HCT116 (cell line): Measurements from ENCODE around the gene THRB. TPM values are rescaled to one million over a fixed set of nuclear protein-coding genes. Genes with fewer than 3 reads are reported as not detected.

Experiments used
- ATAC-seq: fragments of 200-7000 bp; cut with Tn5 transposase; 2 replicates; pipeline ENCODE4 v1.9.1; 2020; ENCODE audit warnings: mild to moderate bottlenecking, moderate library complexity
- BruUV-seq: library from RNA; stranded (reverse); fragments of 400-500 nt; replicated peaks from 2 replicates; lab custom pipeline; 2021; lab: Mats Ljungman, UMichigan
- CTCF ChIA-PET: fragments of 300-600 bp; sonication (Branson Sonifier 250); formaldehyde crosslinking; loops from one replicate; lab custom pipeline; 2021; ENCODE audit warnings: antibody characterized with exemption; lab: Charles Lee
- POLR2A ChIA-PET: fragments of 300-600, 350-600 bp; sonication (Branson Sonifier 250); formaldehyde crosslinking; loops from one replicate; lab custom pipeline; 2021; ENCODE audit warnings: antibody characterized with exemption; lab: Charles Lee
- RAD21 ChIA-PET, 2 experiments: fragments of 300-600 bp; sonication (Branson Sonifier 250); formaldehyde crosslinking; loops; one replicate each; lab custom pipeline; 2023; ENCODE audit warnings: low total read pairs in 2 of 2; ENCODE audit not compliant: uncharacterized antibody in 2 of 2, unreplicated experiment in 2 of 2, low non-redundant PET in 1 of 2; lab: Charles Lee
- DNase-seq: peaks from one replicate; pipeline ENCODE4 v3.0.0-alpha.2; 2010; ENCODE audit warnings: low read depth, low spot score
- H2AFZ ChIP-seq: fragments of 200-600 bp; shearing (Covaris generic), sonication (generic); 2 replicates; pipeline ENCODE4 v1.6.1; 2017; ENCODE audit warnings: low read depth, mixed run types, mixed read lengths, antibody characterized with exemption, low read length; ENCODE audit not compliant: poor library complexity, severe bottlenecking
- H3K27ac ChIP-seq: 2 replicates; pipeline ENCODE4 v1.5.1; 2012; ENCODE audit warnings: low read depth, low read length
- H3K27me3 ChIP-seq: fragments of 200-600 bp; sonication (generic); 2 replicates; pipeline ENCODE4 v1.6.1; 2016; ENCODE audit warnings: mixed run types, low read length, mixed read lengths; ENCODE audit not compliant: insufficient read depth
- H3K36me3 ChIP-seq, 2 experiments: fragments of 200-500 bp in 1 of 2; fragments of 200-600 bp in 1 of 2; sonication (Bioruptor generic) in 1 of 2; sonication (generic) in 1 of 2; 2 replicates each; pipeline versions ENCODE4 v1.5.1 to v1.6.1; 2014 to 2016; ENCODE audit warnings: low read length in 2 of 2, inconsistent platforms in 1 of 2, mixed read lengths in 1 of 2, mixed run types in 1 of 2; ENCODE audit not compliant: insufficient read depth in 2 of 2, control insufficient read depth in 1 of 2
- H3K4me1 ChIP-seq, 2 experiments: fragments of 200-600 bp in 1 of 2; sonication (generic) in 1 of 2; 2 replicates each; pipeline versions ENCODE4 v1.5.1 to v1.6.1; 2012 to 2017; ENCODE audit warnings: low read length in 2 of 2, inconsistent platforms in 1 of 2, mild to moderate bottlenecking in 1 of 2, mixed read lengths in 1 of 2, mixed run types in 1 of 2, moderate library complexity in 1 of 2; ENCODE audit not compliant: insufficient read depth in 2 of 2, control insufficient read depth in 1 of 2
- H3K4me2 ChIP-seq: fragments of 200-600 bp; sonication (generic); 2 replicates; pipeline ENCODE4 v1.6.1; 2017; ENCODE audit warnings: mixed run types, low read length, mixed read lengths
- H3K4me3 ChIP-seq, 2 experiments: fragments of 200-600 bp in 1 of 2; sonication (generic) in 1 of 2; replicated peaks in 1 of 2; 2 replicates each; pipeline ENCODE4 v1.5.1; 2011 to 2016; ENCODE audit warnings: low read length in 2 of 2, control low read depth in 1 of 2, low read depth in 1 of 2, mild to moderate bottlenecking in 1 of 2, mixed read lengths in 1 of 2, mixed run types in 1 of 2
- H3K79me2 ChIP-seq: fragments of 200-600 bp; sonication (generic); 2 replicates; pipeline ENCODE4 v1.6.1; 2017; ENCODE audit warnings: mild to moderate bottlenecking, mixed run types, low read length, moderate library complexity, mixed read lengths; ENCODE audit not compliant: insufficient read depth
- H3K9ac ChIP-seq: fragments of 200-600 bp; sonication (generic); 2 replicates; pipeline ENCODE4 v1.6.1; 2016; ENCODE audit warnings: low read length, mixed read lengths
- H3K9me2 ChIP-seq: fragments of 200-600 bp; sonication (generic), shearing (Covaris generic); 2 replicates; pipeline ENCODE4 v1.6.1; 2017; ENCODE audit warnings: mixed run types, mild to moderate bottlenecking, moderate library complexity; ENCODE audit not compliant: insufficient read depth
- H3K9me3 ChIP-seq, 2 experiments: fragments of 200-500 bp in 1 of 2; fragments of 200-600 bp in 1 of 2; sonication (Bioruptor generic) in 1 of 2; sonication (generic) in 1 of 2; 2 replicates each; pipeline ENCODE4 v1.6.1; 2014 to 2017; ENCODE audit warnings: low read length in 2 of 2, mixed read lengths in 2 of 2, inconsistent platforms in 1 of 2, low read depth in 1 of 2, mild to moderate bottlenecking in 1 of 2, mixed run types in 1 of 2, moderate library complexity in 1 of 2; ENCODE audit not compliant: control insufficient read depth in 1 of 2, insufficient read depth in 1 of 2
- H4K20me1 ChIP-seq: fragments of 200-600 bp; sonication (generic), shearing (Covaris generic); 2 replicates; pipeline ENCODE4 v1.6.1; 2017; ENCODE audit warnings: mixed run types, mild to moderate bottlenecking, moderate library complexity; ENCODE audit not compliant: insufficient read depth
- CEBPB ChIP-seq: IDR thresholded peaks from 2 replicates; pipeline ENCODE4 v1.6.1; 2012; ENCODE audit warnings: low read depth
- EZH2phosphoT487 ChIP-seq: fragments of 200-600 bp; IDR thresholded peaks from 2 replicates; pipeline ENCODE4 v1.6.1; 2018; ENCODE audit warnings: antibody characterized with exemption, borderline replicate concordance
- FOSL1 ChIP-seq: IDR thresholded peaks from 2 replicates; pipeline ENCODE4 v1.6.1; 2012; ENCODE audit warnings: low read depth
- POLR2AphosphoS5 ChIP-seq: IDR thresholded peaks from 2 replicates; pipeline ENCODE4 v1.6.1; 2011; ENCODE audit warnings: mild to moderate bottlenecking, low read depth, low read length, moderate library complexity
- RAD21 ChIP-seq: IDR thresholded peaks from 2 replicates; pipeline ENCODE4 v1.6.1; 2012; ENCODE audit warnings: low read depth, mild to moderate bottlenecking
- SP1 ChIP-seq: IDR thresholded peaks from 2 replicates; pipeline ENCODE4 v1.6.1; 2012; ENCODE audit warnings: low read depth
- SRF ChIP-seq: IDR thresholded peaks from 2 replicates; pipeline ENCODE4 v1.6.1; 2012; ENCODE audit warnings: low read depth
- TCF7L2 ChIP-seq: IDR thresholded peaks from 2 replicates; pipeline ENCODE4 v1.7.0; 2011; ENCODE audit warnings: borderline replicate concordance, inconsistent platforms; ENCODE audit not compliant: insufficient read depth, insufficient read length; ENCODE audit errors: extremely low read depth
- ZFX ChIP-seq: fragments of 450-650 bp; IDR thresholded peaks from 2 replicates; pipeline ENCODE4 v1.6.1; 2017
- intact Hi-C: fragments of 100-400 bp; cut with micrococcal nuclease; formaldehyde crosslinking; loops from 2 replicates; pipeline ENCODE4 v1.10.0; 2022
- total RNA-seq: library from RNA; stranded (reverse); gene quantifications from one replicate; pipeline ENCODE4 v1.2.1, GENCODE V29; 2021; ENCODE audit not compliant: unreplicated experiment
- TF ChIP-seq, protein P1 (sequence below): IDR thresholded peaks from 2 replicates; pipeline ENCODE4 v1.6.1; 2012
- TF ChIP-seq, protein P2 (sequence below), 3 experiments: fragments of 200-600 bp in 1 of 3; sonication (generic) in 1 of 3; IDR thresholded peaks in 2 of 3; conservative IDR thresholded peaks in 1 of 3; 2 replicates each; pipeline ENCODE4 v1.5.1; 2012 to 2017; ENCODE audit warnings: low read depth in 2 of 3, low read length in 2 of 3, antibody characterized with exemption in 1 of 3, borderline replicate concordance in 1 of 3, control low read depth in 1 of 3, mild to moderate bottlenecking in 1 of 3, mixed read lengths in 1 of 3, mixed run types in 1 of 3, moderate library complexity in 1 of 3; ENCODE audit not compliant: insufficient read depth in 1 of 3
- TF ChIP-seq, protein P3 (sequence below): IDR thresholded peaks from 2 replicates; pipeline ENCODE4 v1.6.1; 2011; ENCODE audit warnings: mild to moderate bottlenecking, low read length, moderate library complexity; ENCODE audit not compliant: insufficient replicate concordance; ENCODE audit errors: extremely low read depth

THRB gene
- total RNA-seq, 1 experiment from 2014 or later: 2.5 TPM

DNA sequence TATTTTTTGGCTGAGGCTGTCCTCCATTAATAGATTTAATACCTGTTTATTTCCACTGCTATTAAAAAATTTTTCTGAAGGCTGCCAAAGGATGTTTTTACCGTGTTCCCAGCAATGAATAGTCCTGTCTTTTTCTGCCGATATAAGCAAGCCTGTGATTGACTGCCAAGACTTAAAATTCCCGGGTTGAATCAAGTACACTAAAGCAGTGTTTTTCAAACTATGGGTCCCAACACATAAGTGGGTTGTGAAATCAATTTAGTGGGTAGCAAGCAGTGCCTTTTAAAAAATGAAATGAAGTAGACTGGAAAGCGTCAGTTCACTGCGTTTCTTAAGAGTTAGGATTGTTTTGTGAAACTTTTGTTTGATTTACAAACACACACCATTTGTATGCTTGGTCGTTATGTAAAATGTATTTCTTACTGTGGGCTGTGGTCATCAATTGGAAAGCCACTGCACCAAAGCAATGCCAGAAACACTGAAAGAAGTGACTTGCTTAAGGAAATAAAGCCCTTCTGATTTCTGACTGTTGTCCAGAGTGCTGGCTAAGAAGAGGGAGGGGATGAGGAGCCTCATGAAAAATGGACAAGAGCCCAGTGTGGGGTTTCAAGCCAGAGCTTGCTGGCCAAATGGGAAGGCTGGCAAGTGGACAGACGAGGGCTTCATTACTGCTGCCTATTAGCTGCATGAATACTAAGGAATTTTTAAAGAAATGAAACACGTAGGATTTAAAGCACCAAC, 206.0 kb downstream of the THRB start (continued):
- TF ChIP-seq POLR2AphosphoS5 (no peak), ZFX (no peak), RAD21 (no peak)
- TF ChIP-seq, protein P1, sequence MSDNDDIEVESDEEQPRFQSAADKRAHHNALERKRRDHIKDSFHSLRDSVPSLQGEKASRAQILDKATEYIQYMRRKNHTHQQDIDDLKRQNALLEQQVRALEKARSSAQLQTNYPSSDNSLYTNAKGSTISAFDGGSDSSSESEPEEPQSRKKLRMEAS: no peak
- TF ChIP-seq, all 23 proteins: peak for 0

DNA sequence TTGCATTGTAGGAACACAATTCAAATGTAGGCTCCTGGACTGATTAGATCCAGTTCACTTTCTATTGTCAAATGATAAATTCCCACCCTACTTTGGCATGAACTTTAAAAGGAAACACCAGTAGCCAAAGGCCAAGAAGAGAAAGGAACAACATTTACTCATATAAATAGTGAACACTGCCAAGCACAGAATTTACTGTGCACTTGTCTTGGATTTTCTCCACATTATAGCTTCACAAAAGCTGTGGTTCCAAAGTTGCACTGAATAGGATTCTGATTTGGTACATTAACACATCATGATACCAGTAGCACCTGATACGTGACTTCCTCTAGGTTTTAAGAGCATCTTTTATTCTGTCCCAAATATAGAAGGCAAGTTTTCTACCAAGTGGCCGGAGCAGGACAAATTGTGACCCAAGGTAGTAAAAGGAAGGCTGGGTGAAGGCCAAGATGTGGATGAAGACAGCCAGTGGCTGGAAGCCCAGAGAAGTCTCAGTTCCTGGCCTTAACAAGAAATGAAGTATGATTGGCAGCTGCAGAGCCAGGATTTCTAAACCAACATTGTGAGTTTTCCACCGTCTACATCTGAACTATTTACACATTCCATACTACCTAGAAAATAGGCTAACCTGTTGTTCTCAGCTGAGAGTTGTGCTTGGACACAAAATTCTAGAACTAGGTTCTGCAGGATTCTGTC, 206.7 kb downstream of the THRB start:
- H3K79me2 ChIP-seq: no peaks in the 10 kb centered on the region
- no peak for TF ChIP-seq EZH2phosphoT487
- TF ChIP-seq, protein P2, sequence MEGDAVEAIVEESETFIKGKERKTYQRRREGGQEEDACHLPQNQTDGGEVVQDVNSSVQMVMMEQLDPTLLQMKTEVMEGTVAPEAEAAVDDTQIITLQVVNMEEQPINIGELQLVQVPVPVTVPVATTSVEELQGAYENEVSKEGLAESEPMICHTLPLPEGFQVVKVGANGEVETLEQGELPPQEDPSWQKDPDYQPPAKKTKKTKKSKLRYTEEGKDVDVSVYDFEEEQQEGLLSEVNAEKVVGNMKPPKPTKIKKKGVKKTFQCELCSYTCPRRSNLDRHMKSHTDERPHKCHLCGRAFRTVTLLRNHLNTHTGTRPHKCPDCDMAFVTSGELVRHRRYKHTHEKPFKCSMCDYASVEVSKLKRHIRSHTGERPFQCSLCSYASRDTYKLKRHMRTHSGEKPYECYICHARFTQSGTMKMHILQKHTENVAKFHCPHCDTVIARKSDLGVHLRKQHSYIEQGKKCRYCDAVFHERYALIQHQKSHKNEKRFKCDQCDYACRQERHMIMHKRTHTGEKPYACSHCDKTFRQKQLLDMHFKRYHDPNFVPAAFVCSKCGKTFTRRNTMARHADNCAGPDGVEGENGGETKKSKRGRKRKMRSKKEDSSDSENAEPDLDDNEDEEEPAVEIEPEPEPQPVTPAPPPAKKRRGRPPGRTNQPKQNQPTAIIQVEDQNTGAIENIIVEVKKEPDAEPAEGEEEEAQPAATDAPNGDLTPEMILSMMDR (IDR thresholded peaks at IDR 0.05 in 2 of 3, conservative IDR thresholded peaks at IDR 0.05 in 1 of 3; ENCODE audit: borderline replicate concordance in 1 of 3, insufficient read depth in 1 of 3, low read depth in 2 of 3, low read length in 2 of 3): no peak
- TF ChIP-seq, protein P3, sequence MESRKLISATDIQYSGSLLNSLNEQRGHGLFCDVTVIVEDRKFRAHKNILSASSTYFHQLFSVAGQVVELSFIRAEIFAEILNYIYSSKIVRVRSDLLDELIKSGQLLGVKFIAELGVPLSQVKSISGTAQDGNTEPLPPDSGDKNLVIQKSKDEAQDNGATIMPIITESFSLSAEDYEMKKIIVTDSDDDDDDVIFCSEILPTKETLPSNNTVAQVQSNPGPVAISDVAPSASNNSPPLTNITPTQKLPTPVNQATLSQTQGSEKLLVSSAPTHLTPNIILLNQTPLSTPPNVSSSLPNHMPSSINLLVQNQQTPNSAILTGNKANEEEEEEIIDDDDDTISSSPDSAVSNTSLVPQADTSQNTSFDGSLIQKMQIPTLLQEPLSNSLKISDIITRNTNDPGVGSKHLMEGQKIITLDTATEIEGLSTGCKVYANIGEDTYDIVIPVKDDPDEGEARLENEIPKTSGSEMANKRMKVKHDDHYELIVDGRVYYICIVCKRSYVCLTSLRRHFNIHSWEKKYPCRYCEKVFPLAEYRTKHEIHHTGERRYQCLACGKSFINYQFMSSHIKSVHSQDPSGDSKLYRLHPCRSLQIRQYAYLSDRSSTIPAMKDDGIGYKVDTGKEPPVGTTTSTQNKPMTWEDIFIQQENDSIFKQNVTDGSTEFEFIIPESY: no peak
- no peak for TF ChIP-seq TCF7L2
- TF ChIP-seq SRF: no peak
- TF ChIP-seq SP1: no peak
- TF ChIP-seq CEBPB: no peak
- no peak for TF ChIP-seq FOSL1
- TF ChIP-seq, protein P1: no peak
- TF ChIP-seq ZFX: no peak
- TF ChIP-seq, all 23 proteins: peak for 0
- Histone ChIP-seq H2AFZ (no peak overlapping the region), H3K9ac (no peak overlapping the region), H3K9me2 (no peaks in the 10 kb centered on the region), H3K4me3 (no peak overlapping the region), H3K36me3 (no peaks in the 10 kb centered on the region), H3K27me3 (no peaks in the 10 kb centered on the region), H3K9me3 (no peaks in the 10 kb centered on the region), H3K27ac (no peak overlapping the region), H4K20me1 (no peaks in the 10 kb centered on the region), H3K4me1 (no peaks in the 10 kb centered on the region), H3K4me2 (no peak overlapping the region)
- BruUV-seq: no TSS peak
- ATAC-seq: no peak
- CTCF ChIA-PET: no interaction called here
- POLR2A ChIA-PET: no interaction called here
- RAD21 ChIA-PET: no interaction called here
- no peak for DNase-seq
- intact Hi-C loops: no loop called here
